Ovary (tissue), 3 donors: ENCODE data around the gene DHRS2.

Source experiments
- CTCF ChIP-seq, 3 donors: fragments of 450-650 bp in 2 of 3; fragments of 200-600 bp in 1 of 3; IDR thresholded peaks; one replicate each; pipeline versions ENCODE4 v1.5.1 to v1.8.0; 2016 to 2022; ENCODE audit warnings: antibody characterized with exemption in 3 of 3, mild to moderate bottlenecking in 1 of 3
- EP300 ChIP-seq: sonication (generic); formaldehyde crosslinking; IDR thresholded peaks from one replicate; pipeline ENCODE4 v1.6.1; 2017; ENCODE audit warnings: antibody characterized with exemption
- POLR2A ChIP-seq: fragments of 450-650 bp; IDR thresholded peaks from one replicate; pipeline ENCODE4 v1.6.1; 2017; ENCODE audit warnings: antibody characterized with exemption, mild to moderate bottlenecking, moderate library complexity
- donor health status: DM: no; HTN: no; CAD: no.

DNA sequence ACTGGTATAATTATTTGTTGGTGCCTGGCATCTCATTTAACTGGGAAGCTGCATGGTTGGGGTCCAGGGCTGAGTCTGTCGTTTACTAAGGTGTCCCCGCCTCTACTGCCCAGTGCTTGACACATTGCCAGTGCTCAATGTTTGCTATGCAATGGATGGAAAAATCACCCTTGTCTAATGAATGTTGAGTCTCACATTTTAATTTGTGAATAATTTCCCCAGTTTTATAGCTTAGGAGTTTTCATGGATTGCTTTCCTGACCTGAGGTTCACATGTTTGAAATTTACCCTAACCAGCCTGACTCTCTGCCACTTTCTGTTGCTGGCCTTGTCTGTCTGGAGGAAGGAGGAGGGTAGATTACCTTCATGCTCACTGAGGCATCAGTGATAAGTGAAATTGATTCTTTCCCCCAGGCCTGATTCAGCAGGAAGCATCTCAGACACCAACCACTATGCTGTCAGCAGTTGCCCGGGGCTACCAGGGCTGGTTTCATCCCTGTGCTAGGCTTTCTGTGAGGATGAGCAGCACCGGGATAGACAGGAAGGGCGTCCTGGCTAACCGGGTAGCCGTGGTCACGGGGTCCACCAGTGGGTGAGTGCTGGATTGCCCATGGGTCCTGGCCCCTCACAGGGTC, 2.4 kb downstream of the DHRS2 start:
- no peak for TF ChIP-seq POLR2A
- no peak for TF ChIP-seq CTCF (IDR thresholded peaks at IDR 0.05)
- TF ChIP-seq EP300, result no peak
